ENCODE data around the gene SIM1. TPM values are rescaled to one million over a fixed set of nuclear protein-coding genes. Genes with fewer than 3 reads are reported as not detected.

SIM1 gene
- total RNA-seq, 4 donors from 2014 or later = 14.0 to 29.5 (median 20.4) TPM

GRCh38 chr6:100469101-100469859, 4.6 kb upstream of the SIM1 start:
- TF ChIP-seq CTCF (IDR thresholded peaks at IDR 0.05; ENCODE audit: low read depth) = no peak

- no peak for TF ChIP-seq CTCF (IDR thresholded peaks at IDR 0.05; ENCODE audit: low read depth)
Measured at GRCh38 chr6:100468016-100468622, 3.4 kb upstream of the SIM1 start.

- TF ChIP-seq CTCF (IDR thresholded peaks at IDR 0.05; ENCODE audit: low read depth) = no peak
Measured at GRCh38 chr6:100467129-100468015, 2.7 kb upstream of the SIM1 start.

GRCh38 chr6:100466410-100467128, 1.8 kb upstream of the SIM1 start:
- no peak for TF ChIP-seq CTCF (IDR thresholded peaks at IDR 0.05; ENCODE audit: low read depth)

GRCh38 chr6:100465701-100466409, 1.1 kb upstream of the SIM1 start:
- TF ChIP-seq CTCF (IDR thresholded peaks at IDR 0.05; ENCODE audit: low read depth) = no peak

- no peak for TF ChIP-seq CTCF (IDR thresholded peaks at IDR 0.05; ENCODE audit: low read depth)
Measured at GRCh38 chr6:100464162-100464851, 414 bp downstream of the SIM1 start.
